ENCODE data around the gene MYLK4.

GRCh38 chr6:2725999-2726567, 24.6 kb downstream of the MYLK4 start:
- TF ChIP-seq POLR2A (IDR thresholded peaks at IDR 0.05; ENCODE audit: low read length) (no peak), GATA1 (IDR thresholded peaks at IDR 0.05; ENCODE audit: low read depth, low read length) (no peak)
